NCI-H524 treated with DMSO at 0.1 percent for 48 hours (cell line): ENCODE results near the gene CLDN34.

Experiments
- DNase-seq: peaks from one replicate; lab custom pipeline; 2025; lab: John Stamatoyannopoulos, UW

CLDN34 gene

GRCh38 chrX:10016519-10017132 is 49.5 kb downstream of the CLDN34 start:
- no peak for DNase-seq

GRCh38 chrX:10017872-10018271 is 50.7 kb downstream of the CLDN34 start:
- DNase-seq, result no peak
